Measurements from ENCODE around the gene PRPF40A. TPM values are rescaled to one million over a fixed set of nuclear protein-coding genes. Genes with fewer than 3 reads are reported as not detected.

Gene PRPF40A
- total and polyA plus RNA-seq, 10 of the 15 experiments (the other 5 are each of a cell fraction or from before 2014, with no cell fraction given), result 97.8 to 197 (median 144) TPM

- CTCF ChIA-PET, result interaction anchor here (1.1 kb wide), 1 partner anchor 145 kb away, joined by 3 read pairs; no protein-coding TSS in a partner anchor
- H3K9me3 ChIP-seq (replicated peaks; ENCODE audit: control insufficient read depth, insufficient read depth, low read length), result no peaks in the 10 kb centered on the region
- FAIRE-seq (peak; percentile 59), DNase-seq (ENCODE audit: low read depth, low spot score) (no peak), ATAC-seq (peak; percentile 42; the same call in 2 of the 3 replicates)
- no peaks in the 10 kb centered on the region for H4K20me1 ChIP-seq (ENCODE audit: control insufficient read depth, insufficient read depth)
- no peak overlapping the region for H3K4me2 ChIP-seq (ENCODE audit: control insufficient read depth, insufficient read depth)
- intact Hi-C loops (cut with micrococcal nuclease; ENCODE audit: unreplicated experiment) (loop anchor here (5.0 to 10.0 kb wide), 3 partner anchors 718 to 1615 kb away; partner anchors contain the start of gene RPRM), in situ Hi-C loops (cut with MboI) (no loop called here)
- 95% methylated on average over 6 of the region's 6 CpGs for WGBS (ENCODE audit: insufficient coverage, insufficient replicate concordance, low lambda C conversion rate, missing lambda C conversion rate)
- no peak overlapping the region for H3K9ac ChIP-seq (ENCODE audit: control insufficient read depth, insufficient read depth, low read length)
- H3K4me3 ChIP-seq, result no peak overlapping the region
- SMC1A ChIA-PET (ENCODE audit: uncharacterized antibody, unreplicated experiment), result interaction anchor here (1.2 kb wide), 1 partner anchor 29 kb away, joined by 3 read pairs; no protein-coding TSS in a partner anchor
- no peaks in the 10 kb centered on the region for H3K27me3 ChIP-seq (replicated peaks in 1 of 2; ENCODE audit: control insufficient read depth in 2 of 2, insufficient read depth in 2 of 2, low read length in 1 of 2)
- RAD21 ChIA-PET (ENCODE audit: unreplicated experiment), result no interaction called here
- no peak for TF ChIP-seq ZBTB40 (IDR thresholded peaks at IDR 0.05; ENCODE audit: borderline replicate concordance)
- no peak for TF ChIP-seq YBX1 (IDR thresholded peaks at IDR 0.05)
- no peak for TF ChIP-seq RBBP5 (conservative IDR thresholded peaks at IDR 0.05)
- H3K79me2 ChIP-seq (ENCODE audit: control insufficient read depth, insufficient read depth, low read length), result no peaks in the 10 kb centered on the region; the same call in 1 of the 2 replicates
- peaks cover 2 to 7% of the 10 kb centered on the region in 2 experiments for H3K36me3 ChIP-seq (ENCODE audit: control insufficient read depth in 2 of 2, insufficient read depth in 2 of 2, low read length in 1 of 2)
- POLR2A ChIA-PET, result no interaction called here
- H3K4me1 ChIP-seq (ENCODE audit: control insufficient read depth, insufficient read depth, low read length), result no peaks in the 10 kb centered on the region
- no peak overlapping the region for H2AFZ ChIP-seq (ENCODE audit: control insufficient read depth, low read depth, low read length)
- H3K27ac ChIP-seq (ENCODE audit: control insufficient read depth, insufficient read depth), result no peak overlapping the region
- BruUV-seq (replicated peaks), result no TSS peak
Measured at GRCh38 chr2:152759290-152760072, 42.2 kb upstream of the PRPF40A start.

Measured in GM12878 (cell line).